Keratinocyte (primary cell): Measurements from ENCODE around the gene RHOA.

Experiments used
- EZH2 ChIP-seq: IDR thresholded peaks from one replicate; pipeline ENCODE4 v1.6.1; 2012; ENCODE audit warnings: inconsistent platforms, mild to moderate bottlenecking, low read length, moderate library complexity
- TF ChIP-seq, protein P1 (sequence below), 3 experiments: IDR thresholded peaks in 1 of 3; conservative IDR thresholded peaks in 1 of 3; optimal IDR thresholded peaks in 1 of 3; 2 replicates in 2 of 3; 3 replicates in 1 of 3; pipeline versions ENCODE3 to v1.5.1; 2011; ENCODE audit warnings: low read length in 3 of 3, mild to moderate bottlenecking in 3 of 3, moderate library complexity in 2 of 3, control low read depth in 1 of 3, inconsistent platforms in 1 of 3; ENCODE audit not compliant: insufficient read depth in 2 of 3; ENCODE audit errors: extremely low read depth in 1 of 3

- TF ChIP-seq, protein P1, sequence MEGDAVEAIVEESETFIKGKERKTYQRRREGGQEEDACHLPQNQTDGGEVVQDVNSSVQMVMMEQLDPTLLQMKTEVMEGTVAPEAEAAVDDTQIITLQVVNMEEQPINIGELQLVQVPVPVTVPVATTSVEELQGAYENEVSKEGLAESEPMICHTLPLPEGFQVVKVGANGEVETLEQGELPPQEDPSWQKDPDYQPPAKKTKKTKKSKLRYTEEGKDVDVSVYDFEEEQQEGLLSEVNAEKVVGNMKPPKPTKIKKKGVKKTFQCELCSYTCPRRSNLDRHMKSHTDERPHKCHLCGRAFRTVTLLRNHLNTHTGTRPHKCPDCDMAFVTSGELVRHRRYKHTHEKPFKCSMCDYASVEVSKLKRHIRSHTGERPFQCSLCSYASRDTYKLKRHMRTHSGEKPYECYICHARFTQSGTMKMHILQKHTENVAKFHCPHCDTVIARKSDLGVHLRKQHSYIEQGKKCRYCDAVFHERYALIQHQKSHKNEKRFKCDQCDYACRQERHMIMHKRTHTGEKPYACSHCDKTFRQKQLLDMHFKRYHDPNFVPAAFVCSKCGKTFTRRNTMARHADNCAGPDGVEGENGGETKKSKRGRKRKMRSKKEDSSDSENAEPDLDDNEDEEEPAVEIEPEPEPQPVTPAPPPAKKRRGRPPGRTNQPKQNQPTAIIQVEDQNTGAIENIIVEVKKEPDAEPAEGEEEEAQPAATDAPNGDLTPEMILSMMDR (optimal IDR thresholded peaks at IDR 0.05 in 1 of 3, IDR thresholded peaks at IDR 0.05 in 1 of 3, conservative IDR thresholded peaks at IDR 0.05 in 1 of 3; ENCODE audit: extremely low read depth in 1 of 3, insufficient read depth in 2 of 3, low read length in 3 of 3) = no peak
- TF ChIP-seq EZH2 = no peak
These were observed 25.6 kb downstream of the RHOA start for GRCh38 chr3:49386056-49386756.
